GM23338 (cell line): ENCODE measurements around the gene FGGY. TPM values are rescaled to one million over a fixed set of nuclear protein-coding genes. Genes with fewer than 3 reads are reported as not detected.

Experiments used
- ATAC-seq: fragments of 200-7000 bp; cut with Tn5 transposase; 3 replicates; pipeline ENCODE4 v1.9.1; 2020
- DNase-seq: peaks from one replicate; pipeline ENCODE4 v3.0.0-alpha.2; 2015; ENCODE audit warnings: low spot score
- H2AFZ ChIP-seq: fragments of 200-600 bp; sonication (generic); 2 replicates; pipeline ENCODE4 v1.8.0; 2016; ENCODE audit warnings: antibody characterized with exemption, mild to moderate bottlenecking, moderate library complexity
- H3F3A ChIP-seq: fragments of 200-600 bp; sonication (generic); replicated peaks from 2 replicates; pipeline ENCODE4 v1.8.0; 2017; ENCODE audit warnings: antibody characterized with exemption, mixed run types, low read depth
- H3K27ac ChIP-seq: fragments of 200-600 bp; sonication (generic); 2 replicates; pipeline ENCODE4 v1.6.1; 2016; ENCODE audit warnings: low read depth
- H3K27me3 ChIP-seq: fragments of 200-600 bp; sonication (generic); 2 replicates; pipeline ENCODE4 v1.8.0; 2016; ENCODE audit warnings: mild to moderate bottlenecking, mixed run types, moderate library complexity; ENCODE audit not compliant: insufficient read depth
- H3K36me3 ChIP-seq: fragments of 200-600 bp; sonication (generic); 2 replicates; pipeline ENCODE4 v1.8.0; 2016; ENCODE audit warnings: mild to moderate bottlenecking; ENCODE audit not compliant: insufficient read depth
- H3K4me1 ChIP-seq: fragments of 200-600 bp; sonication (generic); 2 replicates; pipeline ENCODE4 v1.8.0; 2016; ENCODE audit warnings: mild to moderate bottlenecking, moderate library complexity; ENCODE audit not compliant: insufficient read depth
- H3K4me2 ChIP-seq: fragments of 200-600 bp; sonication (generic); 2 replicates; pipeline ENCODE4 v1.7.1; 2017; ENCODE audit warnings: mixed run types
- H3K4me3 ChIP-seq: fragments of 200-600 bp; sonication (generic); 2 replicates; pipeline ENCODE4 v1.6.1; 2016; ENCODE audit warnings: mixed run types
- H3K79me2 ChIP-seq: fragments of 200-600 bp; sonication (generic); replicated peaks from 2 replicates; pipeline ENCODE4 v1.8.0; 2017; ENCODE audit warnings: mild to moderate bottlenecking; ENCODE audit not compliant: insufficient read depth
- H3K9me2 ChIP-seq: fragments of 200-600 bp; sonication (generic); 2 replicates; pipeline ENCODE4 v1.8.0; 2017; ENCODE audit not compliant: insufficient read depth
- H4K20me1 ChIP-seq: fragments of 200-600 bp; sonication (generic); replicated peaks from 2 replicates; pipeline ENCODE4 v1.8.0; 2017; ENCODE audit warnings: mild to moderate bottlenecking; ENCODE audit not compliant: insufficient read depth
- H3K27ac Mint-ChIP-seq: 2 replicates; pipeline ENCODE4 v1.8.0; 2020; ENCODE audit warnings: inconsistent platforms, mild to moderate bottlenecking, moderate library complexity, mixed read lengths
- H3K27me3 Mint-ChIP-seq: 3 replicates; pipeline ENCODE4 v1.8.0; 2022; ENCODE audit warnings: low read depth, mild to moderate bottlenecking, moderate library complexity, mixed read lengths, inconsistent platforms; ENCODE audit not compliant: insufficient read depth, poor library complexity
- H3K36me3 Mint-ChIP-seq: 3 replicates; pipeline ENCODE4 v1.8.0; 2021; ENCODE audit warnings: low read depth, mild to moderate bottlenecking, inconsistent platforms, moderate library complexity, mixed read lengths
- H3K4me1 Mint-ChIP-seq: 3 replicates; pipeline ENCODE4 v1.8.0; 2020; ENCODE audit warnings: mild to moderate bottlenecking, inconsistent platforms, mixed read lengths
- H3K4me3 Mint-ChIP-seq: 3 replicates; pipeline ENCODE4 v1.8.0; 2021; ENCODE audit warnings: moderate library complexity, mild to moderate bottlenecking, inconsistent platforms, mixed read lengths
- H3K9me3 Mint-ChIP-seq: 3 replicates; pipeline ENCODE4 v1.8.0; 2020; ENCODE audit warnings: moderate library complexity, mild to moderate bottlenecking, inconsistent platforms, mixed read lengths
- CREB1 ChIP-seq: fragments of 250-450 bp; sonication (Bioruptor Pico); IDR thresholded peaks from 2 replicates; pipeline ENCODE4 v1.5.0; 2020; ENCODE audit warnings: low read depth, mild to moderate bottlenecking, moderate library complexity
- EZH2 ChIP-seq: fragments of 200-600 bp; sonication (generic); IDR thresholded peaks from one replicate; pipeline ENCODE4 v1.8.0; 2017; ENCODE audit warnings: antibody characterized with exemption, mild to moderate bottlenecking, low read depth; ENCODE audit not compliant: unreplicated experiment
- EZH2phosphoT487 ChIP-seq: fragments of 200-600 bp; sonication (generic); IDR thresholded peaks from one replicate; pipeline ENCODE4 v1.8.1; 2018; ENCODE audit warnings: antibody characterized with exemption; ENCODE audit not compliant: unreplicated experiment
- JUNB ChIP-seq: IDR thresholded peaks from one replicate; pipeline ENCODE4 v1.6.1; 2016; ENCODE audit warnings: antibody characterized with exemption; ENCODE audit not compliant: unreplicated experiment
- NANOG ChIP-seq: IDR thresholded peaks from 2 replicates; pipeline ENCODE4 v1.6.1; 2016; ENCODE audit warnings: antibody characterized with exemption, borderline replicate concordance
- POLR2AphosphoS5 ChIP-seq: IDR thresholded peaks from 2 replicates; pipeline ENCODE4 v1.6.1; 2016; ENCODE audit warnings: antibody characterized with exemption, low read depth
- REST ChIP-seq: IDR thresholded peaks from one replicate; pipeline ENCODE4 v1.6.1; 2018; ENCODE audit warnings: antibody characterized with exemption; ENCODE audit not compliant: unreplicated experiment
- ZNF114 ChIP-seq: fragments of 250-450 bp; sonication (Bioruptor Pico); IDR thresholded peaks from 2 replicates; pipeline ENCODE4 v1.5.0; 2020; ENCODE audit warnings: mild to moderate bottlenecking, moderate library complexity
- ZNF462 ChIP-seq: fragments of 250-450 bp; sonication (Bioruptor Pico); IDR thresholded peaks from 2 replicates; pipeline ENCODE4 v1.5.0; 2020; ENCODE audit warnings: mild to moderate bottlenecking, moderate library complexity
- polyA plus RNA-seq: library from polyadenylated mRNA; unstranded; fragments of >200 nt; fragmentation: Nextera tagmentation; extraction: Ambion mirVana; gene quantifications from 2 replicates; pipeline ENCODE4 v1.2.1, GENCODE V29; 2016
- total RNA-seq: library from RNA; depleted of rRNA; stranded (reverse); fragments of >200 nt; shearing (Covaris generic); gene quantifications from 2 replicates; pipeline ENCODE4 v1.2.3, GENCODE V29; 2014

FGGY gene
- total and polyA plus RNA-seq, 2 experiments from 2014 or later = 10.9 to 21.4 TPM

DNA sequence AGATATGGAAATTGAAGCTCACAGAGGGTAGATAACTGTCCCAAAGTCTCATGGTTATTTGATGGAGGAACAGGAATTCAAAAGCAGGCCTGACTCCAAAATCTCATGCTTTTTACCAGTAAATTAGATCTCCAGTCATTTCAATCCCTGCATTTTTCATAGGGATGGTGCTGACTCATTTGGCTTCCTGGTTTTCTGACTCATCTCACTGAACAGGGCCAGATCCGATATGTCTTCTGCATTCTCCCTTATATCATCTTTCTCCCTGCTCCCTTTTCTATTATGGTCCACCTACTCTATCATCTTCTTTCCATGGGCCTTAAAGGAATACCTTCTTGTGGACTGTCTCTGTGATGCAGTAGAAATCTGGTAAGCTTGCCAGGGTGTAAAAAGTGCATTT, 187.2 kb downstream of the FGGY start (continued):
- TF ChIP-seq ZNF462 (CRISPR knock-in tag) (no peak), CREB1 (CRISPR knock-in tag) (no peak), ZNF114 (CRISPR knock-in tag) (no peak), EZH2 (no peak)

GRCh38 chr1:59485171-59485570, 188.3 kb downstream of the FGGY start:
- H3K4me1 Mint-ChIP-seq = no peaks in the 10 kb centered on the region
- H3F3A ChIP-seq = no peaks in the 10 kb centered on the region
- H3K4me1 ChIP-seq = no peaks in the 10 kb centered on the region
- H3K27ac ChIP-seq = no peak overlapping the region
- H3K36me3 Mint-ChIP-seq = no peaks in the 10 kb centered on the region
- no peaks in the 10 kb centered on the region for H3K27me3 ChIP-seq
- no peak overlapping the region for H3K4me2 ChIP-seq
- DNase-seq = peak; percentile 31
- no peak overlapping the region for H3K4me3 ChIP-seq
- H3K27me3 Mint-ChIP-seq = no peaks in the 10 kb centered on the region
- H3K4me3 Mint-ChIP-seq = no peak overlapping the region
- peak; percentile 81 for ATAC-seq
- no peaks in the 10 kb centered on the region for H3K36me3 ChIP-seq
- no peaks in the 10 kb centered on the region for H3K9me3 Mint-ChIP-seq
- no peak overlapping the region for H3K27ac Mint-ChIP-seq
- no peaks in the 10 kb centered on the region for H3K79me2 ChIP-seq
- H2AFZ ChIP-seq = no peak overlapping the region
- H4K20me1 ChIP-seq = no peaks in the 10 kb centered on the region
- no peaks in the 10 kb centered on the region for H3K9me2 ChIP-seq
- TF ChIP-seq EZH2phosphoT487 (no peak), JUNB (no peak), POLR2AphosphoS5 (no peak), REST (no peak), NANOG (no peak)
